ENCODE data around the gene LMO2. TPM values are rescaled to one million over a fixed set of nuclear protein-coding genes. Genes with fewer than 3 reads are reported as not detected.

LMO2 gene
- total RNA-seq, 1 donor from 2014 or later: 8.5 TPM

- DNase-seq (ENCODE audit: low read depth): no peak
These were observed 2.0 kb downstream of the LMO2 start for GRCh38 chr11:33889821-33890378.

- DNase-seq (ENCODE audit: low read depth): no peak
These were observed 2.6 kb downstream of the LMO2 start for GRCh38 chr11:33889296-33889695.

GRCh38 chr11:33887886-33888285 lies 4.0 kb downstream of the LMO2 start:
- no peak for DNase-seq (ENCODE audit: low read depth)

GRCh38 chr11:33885338-33886005 lies 6.4 kb downstream of the LMO2 start:
- no peak for DNase-seq (ENCODE audit: low read depth)

GRCh38 chr11:33884601-33885000 lies 7.3 kb downstream of the LMO2 start:
- no peak for DNase-seq (ENCODE audit: low read depth)

GRCh38 chr11:33884035-33884434 lies 7.8 kb downstream of the LMO2 start:
- no peak for DNase-seq (ENCODE audit: low read depth)

GRCh38 chr11:33881651-33882503 lies 10.0 kb downstream of the LMO2 start:
- DNase-seq (ENCODE audit: low read depth): no peak

- no peak for DNase-seq (ENCODE audit: low read depth)
These were observed 10.9 kb downstream of the LMO2 start for GRCh38 chr11:33880979-33881378.

- DNase-seq (ENCODE audit: low read depth): no peak
These were observed 12.5 kb downstream of the LMO2 start for GRCh38 chr11:33879375-33879774.

GRCh38 chr11:33877038-33877437 lies 14.8 kb downstream of the LMO2 start:
- DNase-seq (ENCODE audit: low read depth): no peak

- no peak for DNase-seq (ENCODE audit: low read depth)
These were observed 16.1 kb downstream of the LMO2 start for GRCh38 chr11:33875621-33876294.

GRCh38 chr11:33874910-33875490 lies 16.9 kb downstream of the LMO2 start:
- no peak for DNase-seq (ENCODE audit: low read depth)

GRCh38 chr11:33874433-33874832 lies 17.4 kb downstream of the LMO2 start:
- no peak for DNase-seq (ENCODE audit: low read depth)

- DNase-seq (ENCODE audit: low read depth): peak; percentile 75
These were observed 22.1 kb downstream of the LMO2 start for GRCh38 chr11:33869481-33870422.

GRCh38 chr11:33868647-33869461 lies 23.0 kb downstream of the LMO2 start:
- DNase-seq (ENCODE audit: low read depth): no peak

- no peak for DNase-seq (ENCODE audit: low read depth)
These were observed 23.8 kb downstream of the LMO2 start for GRCh38 chr11:33867996-33868646.

- no peak for DNase-seq (ENCODE audit: low read depth)
These were observed 24.3 kb downstream of the LMO2 start for GRCh38 chr11:33867561-33867960.

GRCh38 chr11:33866936-33867335 lies 24.9 kb downstream of the LMO2 start:
- DNase-seq (ENCODE audit: low read depth): no peak

GRCh38 chr11:33864479-33864878 lies 27.4 kb downstream of the LMO2 start:
- no peak for DNase-seq (ENCODE audit: low read depth)
